ENCODE results near the gene ASH1L. TPM values are rescaled to one million over a fixed set of nuclear protein-coding genes. Genes with fewer than 3 reads are reported as not detected.

The ASH1L gene
- total RNA-seq, 4 donors from 2014 or later = 63.3 to 75.6 (median 67.7) TPM

DNA sequence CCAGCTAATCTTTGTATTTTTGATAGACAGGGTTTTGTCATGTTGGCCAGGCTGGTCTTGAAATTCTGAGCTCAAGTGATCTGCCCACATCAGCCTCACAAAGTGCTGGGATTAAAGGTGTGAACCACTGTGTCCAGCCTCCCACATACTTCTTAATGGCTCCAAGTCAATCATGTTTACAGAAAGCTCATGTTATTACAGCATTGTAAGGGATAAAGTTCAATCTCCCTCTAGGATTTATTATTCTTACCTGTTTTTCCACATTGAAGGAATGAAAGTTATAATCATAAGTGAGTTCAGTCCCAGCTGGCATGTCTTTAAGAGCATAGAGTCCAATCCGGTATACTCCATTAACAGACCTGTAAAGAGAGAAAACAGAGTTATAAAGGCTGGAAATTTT, 202.6 kb downstream of the ASH1L start:
- 96% methylated on average over 1 of the region's 1 CpG for WGBS
- peaks cover 42 to 98% (median 70%) of the 10 kb centered on the region in 4 donors for H3K36me3 ChIP-seq

DNA sequence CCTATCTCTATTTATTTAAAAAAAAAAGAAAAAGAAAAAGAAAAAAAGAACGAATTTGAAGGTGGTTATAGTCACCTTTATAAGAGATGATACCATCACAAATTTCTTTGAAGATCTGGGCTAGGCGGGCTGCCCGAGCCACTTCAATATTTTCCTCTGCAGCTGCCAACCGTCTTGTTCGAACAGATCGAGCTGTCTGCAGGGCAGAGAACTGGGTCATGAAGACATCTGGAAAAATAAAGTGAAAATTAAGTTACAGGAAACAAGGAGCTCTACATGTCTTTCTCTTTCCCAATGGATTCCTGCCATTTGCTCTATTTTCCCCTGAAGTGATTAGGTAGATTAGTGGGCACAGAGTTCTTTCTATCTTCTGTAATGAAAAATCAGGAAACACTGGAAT, 210.0 kb downstream of the ASH1L start:
- intact Hi-C loops (cut with DNase I) = loop anchor here (10.0 kb wide), 1 partner anchor 312 kb away; no protein-coding TSS in a partner anchor
- Histone ChIP-seq H3K4me1 (no peaks in the 10 kb centered on the region), H3K4me3 (no peak overlapping the region), H3K9me3 (no peaks in the 10 kb centered on the region), H3K27me3 (no peaks in the 10 kb centered on the region), H3K36me3 (peaks cover 80 to 100% (median 95%) of the 10 kb centered on the region in 4 donors), H3K27ac (replicated peaks in 1 of 4) (no peak overlapping the region)
- DNase-seq (ENCODE audit: extremely low spot score) = no peak
- TF ChIP-seq POLR2AphosphoS5 (IDR thresholded peaks at IDR 0.05) (no peak), POLR2A (IDR thresholded peaks at IDR 0.05; ENCODE audit: low read depth) (no peak), EP300 (IDR thresholded peaks at IDR 0.05) (no peak)
- TF ChIP-seq, protein P1, sequence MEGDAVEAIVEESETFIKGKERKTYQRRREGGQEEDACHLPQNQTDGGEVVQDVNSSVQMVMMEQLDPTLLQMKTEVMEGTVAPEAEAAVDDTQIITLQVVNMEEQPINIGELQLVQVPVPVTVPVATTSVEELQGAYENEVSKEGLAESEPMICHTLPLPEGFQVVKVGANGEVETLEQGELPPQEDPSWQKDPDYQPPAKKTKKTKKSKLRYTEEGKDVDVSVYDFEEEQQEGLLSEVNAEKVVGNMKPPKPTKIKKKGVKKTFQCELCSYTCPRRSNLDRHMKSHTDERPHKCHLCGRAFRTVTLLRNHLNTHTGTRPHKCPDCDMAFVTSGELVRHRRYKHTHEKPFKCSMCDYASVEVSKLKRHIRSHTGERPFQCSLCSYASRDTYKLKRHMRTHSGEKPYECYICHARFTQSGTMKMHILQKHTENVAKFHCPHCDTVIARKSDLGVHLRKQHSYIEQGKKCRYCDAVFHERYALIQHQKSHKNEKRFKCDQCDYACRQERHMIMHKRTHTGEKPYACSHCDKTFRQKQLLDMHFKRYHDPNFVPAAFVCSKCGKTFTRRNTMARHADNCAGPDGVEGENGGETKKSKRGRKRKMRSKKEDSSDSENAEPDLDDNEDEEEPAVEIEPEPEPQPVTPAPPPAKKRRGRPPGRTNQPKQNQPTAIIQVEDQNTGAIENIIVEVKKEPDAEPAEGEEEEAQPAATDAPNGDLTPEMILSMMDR (IDR thresholded peaks at IDR 0.05) = no peak
- 90% methylated on average over 6 of the region's 6 CpGs for WGBS

More for the DNA sequence above, 202.6 kb downstream of the ASH1L start:
- H3K9me3 ChIP-seq = no peaks in the 10 kb centered on the region
- H3K4me1 ChIP-seq = no peaks in the 10 kb centered on the region
- no peak for DNase-seq (ENCODE audit: extremely low spot score)
- H3K27ac ChIP-seq (replicated peaks in 1 of 4) = no peak overlapping the region
- no peak for TF ChIP-seq POLR2A (IDR thresholded peaks at IDR 0.05; ENCODE audit: low read depth)
- H3K27me3 ChIP-seq = no peaks in the 10 kb centered on the region
- intact Hi-C loops (cut with DNase I) = no loop called here
- H3K4me3 ChIP-seq = no peak overlapping the region

DNA sequence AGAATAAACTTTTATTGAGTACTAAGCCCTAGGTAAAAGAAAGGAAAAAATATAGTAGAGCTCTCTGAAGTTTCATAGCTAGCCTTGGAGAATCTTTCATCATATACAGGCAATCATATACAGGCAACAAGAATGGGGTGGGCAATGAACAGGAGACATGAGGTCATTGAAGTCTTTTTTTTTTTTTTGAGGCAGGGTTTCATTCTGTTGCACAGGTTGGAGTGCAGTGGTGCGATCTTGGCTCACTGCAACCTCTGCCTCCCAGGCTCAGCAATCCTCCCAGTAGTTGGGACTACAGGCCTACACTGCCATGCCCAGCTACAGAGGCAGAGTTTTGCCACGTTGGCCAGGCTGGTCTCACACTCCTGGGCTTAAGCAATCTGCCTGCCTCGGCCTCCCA, 219.8 kb downstream of the ASH1L start:
- no peak for DNase-seq (ENCODE audit: extremely low spot score)
- H3K36me3 ChIP-seq = peaks cover 64 to 100% (median 96%) of the 10 kb centered on the region in 4 donors
- H3K9me3 ChIP-seq = no peaks in the 10 kb centered on the region
- intact Hi-C loops (cut with DNase I) = no loop called here
- no peak overlapping the region for H3K27ac ChIP-seq (replicated peaks in 1 of 4)
- WGBS = 93% methylated on average over 3 of the region's 3 CpGs
- H3K27me3 ChIP-seq = no peaks in the 10 kb centered on the region
- H3K4me3 ChIP-seq = no peak overlapping the region
- no peak for TF ChIP-seq EP300 (IDR thresholded peaks at IDR 0.05)
- TF ChIP-seq POLR2AphosphoS5 (IDR thresholded peaks at IDR 0.05) = no peak
- TF ChIP-seq POLR2A (IDR thresholded peaks at IDR 0.05; ENCODE audit: low read depth) = no peak
- TF ChIP-seq, protein P1 (IDR thresholded peaks at IDR 0.05) = no peak
- no peaks in the 10 kb centered on the region for H3K4me1 ChIP-seq

DNA sequence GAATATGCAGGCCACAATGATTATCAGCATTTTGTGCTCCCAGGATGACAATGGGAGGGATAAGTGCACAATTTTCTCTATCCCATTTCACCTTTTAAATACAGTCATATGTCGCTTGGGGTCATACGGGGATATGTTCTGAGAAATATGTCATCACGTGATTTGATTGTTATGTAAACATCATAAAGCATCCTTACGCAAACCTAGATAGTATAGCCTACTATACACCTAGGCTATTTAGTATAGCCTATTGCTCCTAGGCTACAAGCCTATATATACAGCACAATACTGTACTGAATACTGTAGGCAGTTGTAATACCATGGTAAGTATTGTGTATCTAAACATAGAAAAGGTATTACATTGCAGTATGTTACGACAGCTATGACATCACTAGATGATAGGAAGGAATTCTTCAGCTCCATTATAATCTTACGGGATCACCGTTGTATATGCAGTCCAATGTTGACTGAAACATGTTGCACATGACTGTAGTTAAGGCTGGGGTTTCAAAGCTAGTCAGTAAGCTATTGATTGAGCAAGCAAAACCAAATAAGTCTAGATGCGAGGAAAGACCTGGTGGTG, 223.0 kb downstream of the ASH1L start:
- Histone ChIP-seq H3K27me3 (no peaks in the 10 kb centered on the region), H3K9me3 (no peaks in the 10 kb centered on the region), H3K27ac (replicated peaks in 1 of 4) (no peak overlapping the region), H3K4me3 (no peak overlapping the region), H3K4me1 (no peaks in the 10 kb centered on the region), H3K36me3 (peaks cover 56 to 100% (median 87%) of the 10 kb centered on the region in 4 donors)
- TF ChIP-seq POLR2AphosphoS5 (IDR thresholded peaks at IDR 0.05) (no peak), POLR2A (IDR thresholded peaks at IDR 0.05; ENCODE audit: low read depth) (no peak), EP300 (IDR thresholded peaks at IDR 0.05) (no peak)
- TF ChIP-seq, protein P1 (IDR thresholded peaks at IDR 0.05) = no peak
- intact Hi-C loops (cut with DNase I) = no loop called here
- DNase-seq (ENCODE audit: extremely low spot score) = no peak
- 85% methylated on average over 8 of the region's 8 CpGs for WGBS

DNA sequence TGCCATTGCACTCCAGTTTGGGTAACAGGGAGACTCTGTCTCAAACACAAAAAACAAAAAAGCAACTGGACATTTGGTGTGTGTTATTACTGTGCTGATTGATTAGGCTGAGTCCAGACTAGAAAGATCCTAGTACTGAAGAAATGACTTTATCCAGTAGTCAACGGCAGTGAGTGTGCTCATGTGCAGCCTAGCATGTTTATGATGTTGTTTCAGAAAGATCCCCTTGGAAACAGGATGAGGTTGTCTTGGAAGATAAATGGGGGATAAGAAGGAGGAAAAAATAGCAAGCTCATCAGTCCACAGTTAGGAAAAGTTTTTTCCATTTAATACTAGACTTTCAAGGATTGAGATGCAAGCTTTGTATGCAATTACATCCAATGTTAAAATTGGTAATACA, 227.6 kb downstream of the ASH1L start:
- H3K36me3 ChIP-seq = peaks cover 43 to 89% (median 69%) of the 10 kb centered on the region in 4 donors
- no peaks in the 10 kb centered on the region for H3K9me3 ChIP-seq
- no peaks in the 10 kb centered on the region for H3K27me3 ChIP-seq
- no peaks in the 10 kb centered on the region for H3K4me1 ChIP-seq
- TF ChIP-seq POLR2AphosphoS5 (IDR thresholded peaks at IDR 0.05) (no peak), EP300 (IDR thresholded peaks at IDR 0.05) (no peak), POLR2A (IDR thresholded peaks at IDR 0.05; ENCODE audit: low read depth) (no peak)
- TF ChIP-seq, protein P1 (IDR thresholded peaks at IDR 0.05) = no peak
- H3K27ac ChIP-seq (replicated peaks in 1 of 4) = no peak overlapping the region
- 36% methylated on average over 1 of the region's 1 CpG for WGBS
- intact Hi-C loops (cut with DNase I) = no loop called here
- H3K4me3 ChIP-seq = no peak overlapping the region
- DNase-seq (ENCODE audit: extremely low spot score) = no peak
